ENCODE data around the gene MAP1LC3B2.
A peak's percentile ranks its signal among the peaks of the same experiment; 100 is the strongest.

Gene MAP1LC3B2
- total RNA-seq = 0.17 to 0.44 (median 0.39) reads per million in 3 donors

- H3K9me3 ChIP-seq (ENCODE audit: control insufficient read depth, low read length) = no peaks in the 10 kb centered on the region
- H3K36me3 ChIP-seq (ENCODE audit: control insufficient read depth, insufficient read depth, low read length) = no peaks in the 10 kb centered on the region
- DNase-seq = peak; percentile 63 to 72 (median 68)
- peaks cover 17% of the 10 kb centered on the region for H3K4me1 ChIP-seq (ENCODE audit: control insufficient read depth, insufficient read depth, low read length, poor library complexity, severe bottlenecking)
- H3K27ac ChIP-seq (ENCODE audit: insufficient read depth, low read length, poor library complexity, severe bottlenecking) = peak within 1 kb of the TSS; percentile 62
- no peaks in the 10 kb centered on the region for H3K27me3 ChIP-seq (replicated peaks; ENCODE audit: control insufficient read depth, insufficient read depth, low read length, poor library complexity, severe bottlenecking)
- H3K4me3 ChIP-seq (ENCODE audit: insufficient read depth, low read depth, low read length, poor library complexity, severe bottlenecking) = peak within 1 kb of the TSS; percentile 33
Observed at GRCh38 chr12:116559162-116559935, at the start of gene MAP1LC3B2. TSS of gene MAP1LC3B2 (plus strand) at chr12:116559381. CDS start at chr12:116575943, 16,562 bp downstream.

GRCh38 chr12:116513944-116514343, 45.2 kb upstream of the MAP1LC3B2 start:
- H3K27me3 ChIP-seq (replicated peaks; ENCODE audit: control insufficient read depth, insufficient read depth, low read length, poor library complexity, severe bottlenecking) = no peaks in the 10 kb centered on the region
- no peaks in the 10 kb centered on the region for H3K9me3 ChIP-seq (ENCODE audit: control insufficient read depth, low read length)
- no peaks in the 10 kb centered on the region for H3K36me3 ChIP-seq (ENCODE audit: control insufficient read depth, insufficient read depth, low read length)
- H3K27ac ChIP-seq (ENCODE audit: insufficient read depth, low read length, poor library complexity, severe bottlenecking) = no peak overlapping the region
- H3K4me3 ChIP-seq (ENCODE audit: insufficient read depth, low read depth, low read length, poor library complexity, severe bottlenecking) = no peak overlapping the region
- H3K4me1 ChIP-seq (ENCODE audit: control insufficient read depth, insufficient read depth, low read length, poor library complexity, severe bottlenecking) = no peaks in the 10 kb centered on the region
- no peak for DNase-seq

GRCh38 chr12:116515684-116516083, 43.5 kb upstream of the MAP1LC3B2 start:
- no peaks in the 10 kb centered on the region for H3K36me3 ChIP-seq (ENCODE audit: control insufficient read depth, insufficient read depth, low read length)
- H3K4me3 ChIP-seq (ENCODE audit: insufficient read depth, low read depth, low read length, poor library complexity, severe bottlenecking) = no peak overlapping the region
- H3K27ac ChIP-seq (ENCODE audit: insufficient read depth, low read length, poor library complexity, severe bottlenecking) = no peak overlapping the region
- no peaks in the 10 kb centered on the region for H3K4me1 ChIP-seq (ENCODE audit: control insufficient read depth, insufficient read depth, low read length, poor library complexity, severe bottlenecking)
- H3K27me3 ChIP-seq (replicated peaks; ENCODE audit: control insufficient read depth, insufficient read depth, low read length, poor library complexity, severe bottlenecking) = no peaks in the 10 kb centered on the region
- no peak for DNase-seq
- H3K9me3 ChIP-seq (ENCODE audit: control insufficient read depth, low read length) = no peaks in the 10 kb centered on the region

- Histone ChIP-seq H3K27ac (ENCODE audit: insufficient read depth, low read length, poor library complexity, severe bottlenecking) (no peak overlapping the region), H3K36me3 (ENCODE audit: control insufficient read depth, insufficient read depth, low read length) (no peaks in the 10 kb centered on the region), H3K4me3 (ENCODE audit: insufficient read depth, low read depth, low read length, poor library complexity, severe bottlenecking) (no peak overlapping the region), H3K9me3 (ENCODE audit: control insufficient read depth, low read length) (no peaks in the 10 kb centered on the region), H3K4me1 (ENCODE audit: control insufficient read depth, insufficient read depth, low read length, poor library complexity, severe bottlenecking) (no peaks in the 10 kb centered on the region), H3K27me3 (replicated peaks; ENCODE audit: control insufficient read depth, insufficient read depth, low read length, poor library complexity, severe bottlenecking) (no peaks in the 10 kb centered on the region)
- DNase-seq = no peak
Observed at GRCh38 chr12:116516657-116517056, 42.5 kb upstream of the MAP1LC3B2 start.

GRCh38 chr12:116517431-116518045, 41.6 kb upstream of the MAP1LC3B2 start:
- DNase-seq = no peak
- no peaks in the 10 kb centered on the region for H3K9me3 ChIP-seq (ENCODE audit: control insufficient read depth, low read length)
- no peak overlapping the region for H3K4me3 ChIP-seq (ENCODE audit: insufficient read depth, low read depth, low read length, poor library complexity, severe bottlenecking)
- no peaks in the 10 kb centered on the region for H3K36me3 ChIP-seq (ENCODE audit: control insufficient read depth, insufficient read depth, low read length)
- no peaks in the 10 kb centered on the region for H3K27me3 ChIP-seq (replicated peaks; ENCODE audit: control insufficient read depth, insufficient read depth, low read length, poor library complexity, severe bottlenecking)
- H3K27ac ChIP-seq (ENCODE audit: insufficient read depth, low read length, poor library complexity, severe bottlenecking) = no peak overlapping the region
- H3K4me1 ChIP-seq (ENCODE audit: control insufficient read depth, insufficient read depth, low read length, poor library complexity, severe bottlenecking) = no peaks in the 10 kb centered on the region

GRCh38 chr12:116520225-116520760, 38.9 kb upstream of the MAP1LC3B2 start:
- no peaks in the 10 kb centered on the region for H3K4me1 ChIP-seq (ENCODE audit: control insufficient read depth, insufficient read depth, low read length, poor library complexity, severe bottlenecking)
- no peaks in the 10 kb centered on the region for H3K27me3 ChIP-seq (replicated peaks; ENCODE audit: control insufficient read depth, insufficient read depth, low read length, poor library complexity, severe bottlenecking)
- H3K9me3 ChIP-seq (ENCODE audit: control insufficient read depth, low read length) = no peaks in the 10 kb centered on the region
- H3K4me3 ChIP-seq (ENCODE audit: insufficient read depth, low read depth, low read length, poor library complexity, severe bottlenecking) = no peak overlapping the region
- no peaks in the 10 kb centered on the region for H3K36me3 ChIP-seq (ENCODE audit: control insufficient read depth, insufficient read depth, low read length)
- DNase-seq = no peak
- H3K27ac ChIP-seq (ENCODE audit: insufficient read depth, low read length, poor library complexity, severe bottlenecking) = no peak overlapping the region

- Histone ChIP-seq H3K4me3 (ENCODE audit: insufficient read depth, low read depth, low read length, poor library complexity, severe bottlenecking) (no peak overlapping the region), H3K36me3 (ENCODE audit: control insufficient read depth, insufficient read depth, low read length) (no peaks in the 10 kb centered on the region), H3K4me1 (ENCODE audit: control insufficient read depth, insufficient read depth, low read length, poor library complexity, severe bottlenecking) (no peaks in the 10 kb centered on the region), H3K27ac (ENCODE audit: insufficient read depth, low read length, poor library complexity, severe bottlenecking) (no peak overlapping the region), H3K9me3 (ENCODE audit: control insufficient read depth, low read length) (no peaks in the 10 kb centered on the region), H3K27me3 (replicated peaks; ENCODE audit: control insufficient read depth, insufficient read depth, low read length, poor library complexity, severe bottlenecking) (no peaks in the 10 kb centered on the region)
- no peak for DNase-seq
Observed at GRCh38 chr12:116520801-116521471, 38.2 kb upstream of the MAP1LC3B2 start.

GRCh38 chr12:116524311-116524710, 34.9 kb upstream of the MAP1LC3B2 start:
- no peaks in the 10 kb centered on the region for H3K4me1 ChIP-seq (ENCODE audit: control insufficient read depth, insufficient read depth, low read length, poor library complexity, severe bottlenecking)
- H3K9me3 ChIP-seq (ENCODE audit: control insufficient read depth, low read length) = no peaks in the 10 kb centered on the region
- no peaks in the 10 kb centered on the region for H3K27me3 ChIP-seq (replicated peaks; ENCODE audit: control insufficient read depth, insufficient read depth, low read length, poor library complexity, severe bottlenecking)
- no peak overlapping the region for H3K4me3 ChIP-seq (ENCODE audit: insufficient read depth, low read depth, low read length, poor library complexity, severe bottlenecking)
- no peak for DNase-seq
- no peak overlapping the region for H3K27ac ChIP-seq (ENCODE audit: insufficient read depth, low read length, poor library complexity, severe bottlenecking)
- no peaks in the 10 kb centered on the region for H3K36me3 ChIP-seq (ENCODE audit: control insufficient read depth, insufficient read depth, low read length)

GRCh38 chr12:116524964-116525379, 34.2 kb upstream of the MAP1LC3B2 start:
- H3K4me1 ChIP-seq (ENCODE audit: control insufficient read depth, insufficient read depth, low read length, poor library complexity, severe bottlenecking) = no peaks in the 10 kb centered on the region
- no peaks in the 10 kb centered on the region for H3K9me3 ChIP-seq (ENCODE audit: control insufficient read depth, low read length)
- DNase-seq = no peak
- H3K27ac ChIP-seq (ENCODE audit: insufficient read depth, low read length, poor library complexity, severe bottlenecking) = no peak overlapping the region
- H3K4me3 ChIP-seq (ENCODE audit: insufficient read depth, low read depth, low read length, poor library complexity, severe bottlenecking) = no peak overlapping the region
- no peaks in the 10 kb centered on the region for H3K27me3 ChIP-seq (replicated peaks; ENCODE audit: control insufficient read depth, insufficient read depth, low read length, poor library complexity, severe bottlenecking)
- H3K36me3 ChIP-seq (ENCODE audit: control insufficient read depth, insufficient read depth, low read length) = no peaks in the 10 kb centered on the region
